HFFc6 (cell line): ENCODE results near the gene CMTR1. TPM values are rescaled to one million over a fixed set of nuclear protein-coding genes. Genes with fewer than 3 reads are reported as not detected.

Experiments used
- DNase-seq: peaks from one replicate; pipeline ENCODE4 v3.0.0-alpha.2; 2018
- H3K27ac Mint-ChIP-seq: 2 replicates; pipeline ENCODE4 v1.8.0; 2020; ENCODE audit warnings: mild to moderate bottlenecking, mixed read lengths
- H3K27me3 Mint-ChIP-seq: 2 replicates; pipeline ENCODE4 v1.8.0; 2021; ENCODE audit warnings: mild to moderate bottlenecking, moderate library complexity, mixed read lengths; ENCODE audit not compliant: insufficient read depth
- H3K36me3 Mint-ChIP-seq: 2 replicates; pipeline ENCODE4 v1.8.0; 2021; ENCODE audit warnings: low read depth, mixed read lengths
- H3K4me1 Mint-ChIP-seq: 2 replicates; pipeline ENCODE4 v1.8.0; 2020; ENCODE audit warnings: low read depth, mixed read lengths
- H3K4me3 Mint-ChIP-seq: 2 replicates; pipeline ENCODE4 v1.8.0; 2020; ENCODE audit warnings: mild to moderate bottlenecking, moderate library complexity, mixed read lengths
- H3K9me3 Mint-ChIP-seq: 2 replicates; pipeline ENCODE4 v1.8.0; 2020; ENCODE audit warnings: mild to moderate bottlenecking, mixed read lengths
- CTCF ChIP-seq: fragments of 200-600 bp; sonication (generic); IDR thresholded peaks from 2 replicates; pipeline ENCODE4 v1.5.0; 2021; ENCODE audit warnings: antibody characterized with exemption, mild to moderate bottlenecking
- total RNA-seq, 6 experiments: library from RNA; stranded (reverse); fragmentation: NEBNext Ultra II Directional; extraction: Animal tissue kit (Norgen Biotek cat#: 25700); gene quantifications; 2 replicates in 1 of 6; 3 replicates in 5 of 6; pipeline ENCODE4 v1.2.3, GENCODE V29; 2021

CMTR1 gene
- total RNA-seq, 6 experiments from 2014 or later, result 36.1 to 42.2 (median 37.6) TPM

- Mint-ChIP-seq H3K27ac (no peak overlapping the region), H3K4me1 (peaks cover 12% of the 10 kb centered on the region), H3K4me3 (no peak overlapping the region), H3K9me3 (no peaks in the 10 kb centered on the region), H3K36me3 (no peaks in the 10 kb centered on the region), H3K27me3 (peaks cover 44% of the 10 kb centered on the region)
- no peak for DNase-seq
- no peak for TF ChIP-seq CTCF
Measured at GRCh38 chr6:37511201-37511600, 78.2 kb downstream of the CMTR1 start.

DNA sequence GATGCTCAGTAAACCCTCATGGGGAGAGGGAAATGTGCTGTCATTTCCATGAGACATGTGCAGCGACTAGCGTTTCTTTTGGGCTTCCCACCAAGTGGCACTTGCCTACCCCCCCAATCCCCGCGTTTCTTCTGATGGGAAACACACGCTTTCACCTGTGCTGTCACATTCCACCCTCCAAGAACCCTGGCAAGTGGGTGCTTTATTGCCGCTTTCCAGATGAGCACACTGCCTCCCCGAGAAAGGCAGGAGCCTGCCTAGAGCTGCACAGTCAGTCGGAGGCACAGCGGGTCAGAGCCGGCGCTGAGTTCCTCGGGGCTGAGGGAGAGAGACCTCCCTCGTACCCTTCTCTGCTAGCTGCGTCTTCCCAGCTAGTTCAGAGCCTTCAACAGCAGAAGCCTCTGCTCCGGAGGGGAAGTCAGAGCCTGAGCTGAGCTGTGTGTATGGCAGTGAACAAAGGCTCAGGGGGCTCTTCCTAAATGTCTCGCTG, 78.9 kb downstream of the CMTR1 start:
- peaks cover 45% of the 10 kb centered on the region for H3K27me3 Mint-ChIP-seq
- H3K4me1 Mint-ChIP-seq, result peaks cover 14% of the 10 kb centered on the region
- DNase-seq, result no peak
- no peaks in the 10 kb centered on the region for H3K36me3 Mint-ChIP-seq
- H3K27ac Mint-ChIP-seq, result no peak overlapping the region
- TF ChIP-seq CTCF, result no peak
- no peak overlapping the region for H3K4me3 Mint-ChIP-seq
- no peaks in the 10 kb centered on the region for H3K9me3 Mint-ChIP-seq

DNA sequence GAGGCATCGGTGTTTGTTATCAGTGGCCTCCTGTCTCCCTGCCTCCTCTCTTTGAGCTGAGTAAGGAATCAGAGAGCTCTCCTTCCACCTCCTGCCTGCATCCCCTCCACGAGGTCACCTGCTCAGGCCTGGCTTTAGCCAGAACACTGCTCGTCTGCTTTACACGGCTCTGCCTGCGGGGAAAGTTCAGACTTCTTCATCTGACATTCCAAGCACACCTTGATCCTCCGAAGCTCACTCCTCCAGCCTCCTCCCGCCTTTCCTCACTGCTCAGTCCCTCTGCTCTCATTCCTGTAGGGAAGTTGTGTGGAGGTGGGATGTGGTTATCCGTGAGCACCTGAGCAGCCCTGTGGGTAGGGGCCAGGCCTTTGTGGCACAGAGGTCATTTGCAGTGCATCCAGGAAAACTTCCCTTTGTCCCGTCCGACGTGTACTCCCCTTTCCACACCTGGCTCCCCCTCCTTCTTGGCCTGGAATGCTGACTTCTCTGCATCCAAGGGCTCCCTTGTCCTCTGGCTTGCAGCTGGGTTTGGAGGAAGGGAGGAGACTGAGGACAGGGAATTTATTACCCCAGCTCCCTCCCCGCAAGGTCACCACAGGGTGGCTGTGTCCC, 79.5 kb downstream of the CMTR1 start:
- Mint-ChIP-seq H3K27ac (no peak overlapping the region), H3K9me3 (no peaks in the 10 kb centered on the region), H3K4me3 (no peak overlapping the region), H3K4me1 (peaks cover 20% of the 10 kb centered on the region), H3K27me3 (peaks cover 51% of the 10 kb centered on the region), H3K36me3 (no peaks in the 10 kb centered on the region)
- no peak for DNase-seq
- TF ChIP-seq CTCF, result no peak

DNA sequence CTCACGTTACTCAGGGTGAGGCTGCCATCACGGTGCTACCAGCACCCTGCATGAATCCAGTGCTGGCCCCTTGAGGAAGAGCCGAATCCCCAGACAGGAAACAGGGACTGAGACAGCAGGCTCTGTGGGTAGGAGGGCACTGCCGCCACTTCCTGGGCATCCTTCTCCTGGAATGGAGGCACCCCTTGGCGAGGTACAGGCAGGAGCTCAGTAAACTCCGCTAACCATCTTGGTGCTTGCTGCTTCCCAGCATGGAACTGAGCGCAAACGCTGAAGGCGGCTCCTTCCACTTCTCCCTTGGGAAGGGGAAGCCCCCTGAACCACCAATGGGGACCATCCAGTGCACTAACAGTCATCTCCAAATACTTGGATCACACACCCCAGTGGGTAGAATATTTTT, 80.1 kb downstream of the CMTR1 start:
- Mint-ChIP-seq H3K36me3 (no peaks in the 10 kb centered on the region), H3K27ac (no peak overlapping the region), H3K4me3 (no peak overlapping the region), H3K27me3 (peaks cover 54% of the 10 kb centered on the region), H3K4me1 (peaks cover 22% of the 10 kb centered on the region), H3K9me3 (no peaks in the 10 kb centered on the region)
- TF ChIP-seq CTCF, result no peak
- no peak for DNase-seq

- H3K9me3 Mint-ChIP-seq, result no peaks in the 10 kb centered on the region
- no peak for TF ChIP-seq CTCF
- DNase-seq, result no peak
- no peaks in the 10 kb centered on the region for H3K36me3 Mint-ChIP-seq
- H3K4me1 Mint-ChIP-seq, result peaks cover 22% of the 10 kb centered on the region
- H3K27me3 Mint-ChIP-seq, result peaks cover 54% of the 10 kb centered on the region
- no peak overlapping the region for H3K27ac Mint-ChIP-seq
- H3K4me3 Mint-ChIP-seq, result no peak overlapping the region
Measured at GRCh38 chr6:37513576-37513975, 80.6 kb downstream of the CMTR1 start.
